ENCODE measurements around the gene TNFRSF19.

Gene TNFRSF19

GRCh38 chr13:23623394-23623793 is 53.2 kb downstream of the TNFRSF19 start:
- TF ChIP-seq CTCF (IDR thresholded peaks at IDR 0.05; ENCODE audit: poor library complexity, severe bottlenecking) = no peak
- H3K27me3 ChIP-seq (ENCODE audit: insufficient read depth, poor library complexity, severe bottlenecking) = no peaks in the 10 kb centered on the region
- no peaks in the 10 kb centered on the region for H3K36me3 ChIP-seq (ENCODE audit: low read depth)
- no peaks in the 10 kb centered on the region for H3K4me1 ChIP-seq (ENCODE audit: insufficient read depth, poor library complexity, severe bottlenecking)
- ATAC-seq (ENCODE audit: low read depth) = no peak
- H3K27ac ChIP-seq (ENCODE audit: poor library complexity, severe bottlenecking) = no peak overlapping the region
- no peak overlapping the region for H3K4me3 ChIP-seq (ENCODE audit: severe bottlenecking)
- no peaks in the 10 kb centered on the region for H3K9me3 ChIP-seq (ENCODE audit: severe bottlenecking)
- no peak for DNase-seq (ENCODE audit: low spot score)

GRCh38 chr13:23626700-23627099 is 56.5 kb downstream of the TNFRSF19 start:
- H3K36me3 ChIP-seq (ENCODE audit: low read depth) = no peaks in the 10 kb centered on the region
- ATAC-seq (ENCODE audit: low read depth) (no peak), DNase-seq (ENCODE audit: low spot score) (no peak)
- no peak overlapping the region for H3K27ac ChIP-seq (ENCODE audit: poor library complexity, severe bottlenecking)
- TF ChIP-seq CTCF (IDR thresholded peaks at IDR 0.05; ENCODE audit: poor library complexity, severe bottlenecking) = no peak
- H3K4me3 ChIP-seq (ENCODE audit: severe bottlenecking) = no peak overlapping the region
- no peaks in the 10 kb centered on the region for H3K27me3 ChIP-seq (ENCODE audit: insufficient read depth, poor library complexity, severe bottlenecking)
- H3K9me3 ChIP-seq (ENCODE audit: severe bottlenecking) = no peaks in the 10 kb centered on the region
- H3K4me1 ChIP-seq (ENCODE audit: insufficient read depth, poor library complexity, severe bottlenecking) = no peaks in the 10 kb centered on the region

- Histone ChIP-seq H3K9me3 (ENCODE audit: severe bottlenecking) (no peaks in the 10 kb centered on the region), H3K36me3 (ENCODE audit: low read depth) (no peaks in the 10 kb centered on the region), H3K27me3 (ENCODE audit: insufficient read depth, poor library complexity, severe bottlenecking) (no peaks in the 10 kb centered on the region), H3K4me3 (ENCODE audit: severe bottlenecking) (no peak overlapping the region), H3K4me1 (ENCODE audit: insufficient read depth, poor library complexity, severe bottlenecking) (no peaks in the 10 kb centered on the region), H3K27ac (ENCODE audit: poor library complexity, severe bottlenecking) (no peak overlapping the region)
- DNase-seq (ENCODE audit: low spot score) = no peak
- ATAC-seq (ENCODE audit: low read depth) = no peak
- TF ChIP-seq CTCF (IDR thresholded peaks at IDR 0.05; ENCODE audit: poor library complexity, severe bottlenecking) = no peak
Observed at GRCh38 chr13:23627410-23627809, 57.2 kb downstream of the TNFRSF19 start.

- Histone ChIP-seq H3K27me3 (ENCODE audit: insufficient read depth, poor library complexity, severe bottlenecking) (no peaks in the 10 kb centered on the region), H3K27ac (ENCODE audit: poor library complexity, severe bottlenecking) (no peak overlapping the region), H3K4me1 (ENCODE audit: insufficient read depth, poor library complexity, severe bottlenecking) (no peaks in the 10 kb centered on the region), H3K9me3 (ENCODE audit: severe bottlenecking) (no peaks in the 10 kb centered on the region), H3K4me3 (ENCODE audit: severe bottlenecking) (no peak overlapping the region), H3K36me3 (ENCODE audit: low read depth) (no peaks in the 10 kb centered on the region)
- no peak for TF ChIP-seq CTCF (IDR thresholded peaks at IDR 0.05; ENCODE audit: poor library complexity, severe bottlenecking)
- no peak for DNase-seq (ENCODE audit: low spot score)
- ATAC-seq (ENCODE audit: low read depth) = no peak
Observed at GRCh38 chr13:23628250-23628649, 58.0 kb downstream of the TNFRSF19 start.

- TF ChIP-seq CTCF (IDR thresholded peaks at IDR 0.05; ENCODE audit: poor library complexity, severe bottlenecking) = no peak
- ATAC-seq (ENCODE audit: low read depth) = no peak
- Histone ChIP-seq H3K4me1 (ENCODE audit: insufficient read depth, poor library complexity, severe bottlenecking) (no peaks in the 10 kb centered on the region), H3K4me3 (ENCODE audit: severe bottlenecking) (no peak overlapping the region), H3K27ac (ENCODE audit: poor library complexity, severe bottlenecking) (no peak overlapping the region), H3K36me3 (ENCODE audit: low read depth) (no peaks in the 10 kb centered on the region), H3K27me3 (ENCODE audit: insufficient read depth, poor library complexity, severe bottlenecking) (no peaks in the 10 kb centered on the region), H3K9me3 (ENCODE audit: severe bottlenecking) (no peaks in the 10 kb centered on the region)
- DNase-seq (ENCODE audit: low spot score) = no peak
Observed at GRCh38 chr13:23628765-23629565, 58.8 kb downstream of the TNFRSF19 start.
